NT2/D1 (cell line): ENCODE results near the gene DHX38.

Experiments
- SUZ12 ChIP-seq: IDR thresholded peaks from 2 replicates; pipeline ENCODE4 v1.6.1; 2011; ENCODE audit not compliant: insufficient read length, insufficient read depth; ENCODE audit errors: extremely low read depth
- YY1 ChIP-seq: IDR thresholded peaks from 2 replicates; pipeline ENCODE4 v1.6.1; 2011; ENCODE audit not compliant: insufficient read length, insufficient read depth
- ZNF274 ChIP-seq: IDR thresholded peaks from 2 replicates; pipeline ENCODE4 v1.6.1; 2011; ENCODE audit warnings: mild to moderate bottlenecking, low read depth, low read length

- TF ChIP-seq ZNF274 (no peak), YY1 (no peak), SUZ12 (no peak)
Measured at GRCh38 chr16:72149676-72150464, 56.2 kb downstream of the DHX38 start.
